Progenitor cell of endocrine pancreas (in vitro differentiated cells): Measurements from ENCODE around the gene SBK1. TPM values are rescaled to one million over a fixed set of nuclear protein-coding genes. Genes with fewer than 3 reads are reported as not detected.

Experiments used
- DNase-seq: peaks from one replicate; pipeline ENCODE4 v3.0.0; 2021; ENCODE audit warnings: low spot score; ENCODE audit not compliant: unreplicated experiment
- H3K27ac Mint-ChIP-seq: 2 replicates; pipeline ENCODE4 v1.8.0; 2021; ENCODE audit warnings: mild to moderate bottlenecking, moderate library complexity, mixed read lengths
- H3K27me3 Mint-ChIP-seq: 2 replicates; pipeline ENCODE4 v1.8.0; 2021; ENCODE audit warnings: mixed read lengths
- H3K36me3 Mint-ChIP-seq: 2 replicates; pipeline ENCODE4 v1.8.0; 2022; ENCODE audit warnings: mixed read lengths; ENCODE audit not compliant: insufficient read depth
- H3K4me1 Mint-ChIP-seq: 2 replicates; pipeline ENCODE4 v1.8.0; 2021; ENCODE audit warnings: low read depth, mixed read lengths
- H3K4me3 Mint-ChIP-seq: 2 replicates; pipeline ENCODE4 v1.8.0; 2021; ENCODE audit warnings: low read depth, mild to moderate bottlenecking, moderate library complexity, mixed read lengths
- H3K9me3 Mint-ChIP-seq: 2 replicates; pipeline ENCODE4 v1.8.0; 2021; ENCODE audit warnings: low read depth, mixed read lengths
- CTCF ChIP-seq: fragments of 200-600 bp; sonication (generic); IDR thresholded peaks from one replicate; pipeline ENCODE4 v1.5.0; 2021; ENCODE audit warnings: antibody characterized with exemption, mild to moderate bottlenecking; ENCODE audit not compliant: unreplicated experiment
- total RNA-seq: library from RNA; stranded (reverse); gene quantifications from 2 replicates; pipeline ENCODE4 v1.2.1, GENCODE V29; 2021

The SBK1 gene
- total RNA-seq, 1 donor from 2014 or later, result 91.2 TPM

- Mint-ChIP-seq H3K4me1 (no peaks in the 10 kb centered on the region), H3K9me3 (no peaks in the 10 kb centered on the region), H3K27ac (no peak overlapping the region), H3K27me3 (no peaks in the 10 kb centered on the region), H3K36me3 (peaks cover 11% of the 10 kb centered on the region), H3K4me3 (no peak overlapping the region)
- DNase-seq, result no peak
- TF ChIP-seq CTCF, result no peak
Measured at GRCh38 chr16:28318042-28318744, 25.9 kb downstream of the SBK1 start.

GRCh38 chr16:28319476-28320022, 27.2 kb downstream of the SBK1 start:
- Mint-ChIP-seq H3K9me3 (no peaks in the 10 kb centered on the region), H3K36me3 (peaks cover 11% of the 10 kb centered on the region), H3K4me1 (peaks cover 5% of the 10 kb centered on the region), H3K4me3 (no peak overlapping the region), H3K27me3 (no peaks in the 10 kb centered on the region), H3K27ac (peak overlapping the region; percentile 53)
- TF ChIP-seq CTCF, result no peak
- DNase-seq, result no peak

GRCh38 chr16:28320023-28320561, 27.8 kb downstream of the SBK1 start:
- Mint-ChIP-seq H3K4me3 (no peak overlapping the region), H3K4me1 (peaks cover 5% of the 10 kb centered on the region), H3K27ac (no peak overlapping the region), H3K27me3 (no peaks in the 10 kb centered on the region), H3K9me3 (no peaks in the 10 kb centered on the region), H3K36me3 (peaks cover 11% of the 10 kb centered on the region)
- TF ChIP-seq CTCF, result no peak
- DNase-seq, result no peak

- no peak for DNase-seq
- Mint-ChIP-seq H3K4me1 (peaks cover 5% of the 10 kb centered on the region), H3K36me3 (peaks cover 10% of the 10 kb centered on the region), H3K4me3 (no peak overlapping the region), H3K27ac (no peak overlapping the region), H3K9me3 (no peaks in the 10 kb centered on the region), H3K27me3 (no peaks in the 10 kb centered on the region)
- TF ChIP-seq CTCF, result no peak
Measured at GRCh38 chr16:28320741-28321140, 28.4 kb downstream of the SBK1 start.

- H3K36me3 Mint-ChIP-seq, result peaks cover 10% of the 10 kb centered on the region
- no peak for DNase-seq
- H3K4me3 Mint-ChIP-seq, result no peak overlapping the region
- no peaks in the 10 kb centered on the region for H3K27me3 Mint-ChIP-seq
- H3K9me3 Mint-ChIP-seq, result no peaks in the 10 kb centered on the region
- TF ChIP-seq CTCF, result peak; percentile 65
- H3K27ac Mint-ChIP-seq, result no peak overlapping the region
- peaks cover 5% of the 10 kb centered on the region for H3K4me1 Mint-ChIP-seq
Measured at GRCh38 chr16:28321700-28322411, 29.5 kb downstream of the SBK1 start.
